ENCODE measurements around the gene GFER. TPM values are rescaled to one million over a fixed set of nuclear protein-coding genes. Genes with fewer than 3 reads are reported as not detected.

The GFER gene
- total and polyA plus RNA-seq, 7 donors, result 18.9 to 53.2 (median 34.2) TPM

- H3K4me1 ChIP-seq, result peaks cover 20% of the 10 kb centered on the region
- no peak for TF ChIP-seq CTCF (IDR thresholded peaks at IDR 0.05)
- no peaks in the 10 kb centered on the region for H3K27me3 ChIP-seq (ENCODE audit: insufficient read depth in 3 of 3, low read length in 2 of 3)
- no peak for DNase-seq
- intact Hi-C loops (cut with DNase I), result no loop called here
- H3K9me3 ChIP-seq, result no peaks in the 10 kb centered on the region
- 90 to 92% (median 92%) methylated on average over 40 to 42 of the region's 42 CpGs for WGBS, 3 donors
- H3K36me3 ChIP-seq (ENCODE audit: insufficient read depth in 1 of 2, low read depth in 1 of 2), result peaks cover 8 to 53% of the 10 kb centered on the region in 2 donors
- no peak for ATAC-seq
- no peak overlapping the region for H3K27ac ChIP-seq
- H3K4me3 ChIP-seq, result no peak overlapping the region
Observed at GRCh38 chr16:1974157-1975070, 9.6 kb upstream of the GFER start.

GRCh38 chr16:1975432-1976215 is 8.4 kb upstream of the GFER start:
- TF ChIP-seq CTCF (IDR thresholded peaks at IDR 0.05), result no peak
- no peak overlapping the region for H3K4me3 ChIP-seq
- no peaks in the 10 kb centered on the region for H3K9me3 ChIP-seq
- no peak overlapping the region for H3K27ac ChIP-seq
- peaks cover 28% of the 10 kb centered on the region for H3K4me1 ChIP-seq
- WGBS, 3 donors, result 90 to 93% (median 90%) methylated on average over 32 to 33 of the region's 33 CpGs
- ATAC-seq (no peak), DNase-seq (peak in 1 of 2 donors; percentile 9)
- H3K36me3 ChIP-seq (ENCODE audit: insufficient read depth in 1 of 2, low read depth in 1 of 2), result peaks cover 8 to 53% of the 10 kb centered on the region in 2 donors
- no peaks in the 10 kb centered on the region for H3K27me3 ChIP-seq (ENCODE audit: insufficient read depth in 3 of 3, low read length in 2 of 3)
- intact Hi-C loops (cut with DNase I), result no loop called here

- ATAC-seq, result no peak
- no peak for TF ChIP-seq CTCF (IDR thresholded peaks at IDR 0.05)
- H3K4me3 ChIP-seq, result no peak overlapping the region
- WGBS, 3 donors, result 95 to 96% (median 96%) methylated on average over 8 of the region's 8 CpGs
- peaks cover 8 to 53% of the 10 kb centered on the region in 2 donors for H3K36me3 ChIP-seq (ENCODE audit: insufficient read depth in 1 of 2, low read depth in 1 of 2)
- no peaks in the 10 kb centered on the region for H3K27me3 ChIP-seq (ENCODE audit: insufficient read depth in 3 of 3, low read length in 2 of 3)
- no peak for DNase-seq
- H3K4me1 ChIP-seq, result peaks cover 26% of the 10 kb centered on the region
- H3K9me3 ChIP-seq, result no peaks in the 10 kb centered on the region
- H3K27ac ChIP-seq, result no peak overlapping the region
- intact Hi-C loops (cut with DNase I), result no loop called here
Observed at GRCh38 chr16:1976216-1976520, 7.8 kb upstream of the GFER start.

GRCh38 chr16:1976951-1977874 is 6.8 kb upstream of the GFER start:
- H3K4me1 ChIP-seq, result peaks cover 25% of the 10 kb centered on the region
- peaks cover 8 to 53% of the 10 kb centered on the region in 2 donors for H3K36me3 ChIP-seq (ENCODE audit: insufficient read depth in 1 of 2, low read depth in 1 of 2)
- H3K9me3 ChIP-seq, result no peaks in the 10 kb centered on the region
- 87 to 91% (median 91%) methylated on average over 32 to 33 of the region's 33 CpGs for WGBS, 3 donors
- intact Hi-C loops (cut with DNase I), result no loop called here
- H3K27ac ChIP-seq, result no peak overlapping the region
- ATAC-seq, result no peak
- no peak for TF ChIP-seq CTCF (IDR thresholded peaks at IDR 0.05)
- H3K27me3 ChIP-seq (ENCODE audit: insufficient read depth in 3 of 3, low read length in 2 of 3), result no peaks in the 10 kb centered on the region
- DNase-seq, result no peak
- H3K4me3 ChIP-seq, result no peak overlapping the region
